Daoy (cell line): ENCODE measurements around the gene KCTD13. TPM values are rescaled to one million over a fixed set of nuclear protein-coding genes. Genes with fewer than 3 reads are reported as not detected.
"Not testable (repeated sequence)": the region's sequence is repeated elsewhere in the genome, so short reads cannot be mapped to it uniquely, and the experiment has no call there.

Experiments
- DNase-seq: peaks from one replicate; pipeline ENCODE4 v3.0.0-alpha.2; 2015; ENCODE audit warnings: low read depth
- total RNA-seq: library from RNA; depleted of rRNA; stranded (reverse); fragments of >200 nt; shearing (Covaris generic); gene quantifications from 2 replicates; pipeline ENCODE4 v1.2.3, GENCODE V29; 2014

Gene KCTD13
- total RNA-seq, 1 experiment from 2014 or later = 9.0 TPM

DNA sequence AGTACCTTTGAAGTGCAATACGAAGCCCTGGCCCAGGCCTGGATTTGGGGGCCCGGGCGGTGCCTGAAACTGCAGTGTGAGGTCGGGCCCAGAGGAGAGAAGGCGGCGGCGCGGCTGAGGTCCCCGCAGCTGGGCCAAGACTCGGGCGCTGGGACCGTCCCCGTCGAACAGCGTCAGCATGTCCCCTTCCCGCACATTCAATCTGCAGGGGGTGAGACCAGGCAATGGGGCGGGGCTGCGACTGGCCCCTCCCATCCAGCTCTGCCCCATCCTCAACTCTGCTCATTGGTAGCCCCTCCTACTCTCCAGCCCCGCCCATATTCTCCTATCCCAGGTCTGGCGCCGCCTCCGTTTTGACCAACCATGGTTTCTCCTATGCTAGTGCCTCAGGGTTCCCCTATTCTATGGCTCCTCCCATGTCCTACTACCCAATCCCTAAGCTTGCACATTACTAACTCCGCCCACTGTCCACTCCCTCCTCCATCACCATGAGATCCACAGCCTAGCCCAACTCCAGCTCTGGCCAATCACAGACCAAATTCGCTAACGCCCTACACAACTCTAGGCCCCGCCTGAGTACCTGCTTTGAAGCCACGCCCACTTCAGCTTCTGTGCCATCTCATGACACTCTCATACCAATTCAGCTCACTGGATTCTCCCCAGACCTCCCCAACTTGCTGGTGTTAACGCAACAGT lies 48.6 kb downstream of the KCTD13 start:
- peak; percentile 44 for DNase-seq

DNA sequence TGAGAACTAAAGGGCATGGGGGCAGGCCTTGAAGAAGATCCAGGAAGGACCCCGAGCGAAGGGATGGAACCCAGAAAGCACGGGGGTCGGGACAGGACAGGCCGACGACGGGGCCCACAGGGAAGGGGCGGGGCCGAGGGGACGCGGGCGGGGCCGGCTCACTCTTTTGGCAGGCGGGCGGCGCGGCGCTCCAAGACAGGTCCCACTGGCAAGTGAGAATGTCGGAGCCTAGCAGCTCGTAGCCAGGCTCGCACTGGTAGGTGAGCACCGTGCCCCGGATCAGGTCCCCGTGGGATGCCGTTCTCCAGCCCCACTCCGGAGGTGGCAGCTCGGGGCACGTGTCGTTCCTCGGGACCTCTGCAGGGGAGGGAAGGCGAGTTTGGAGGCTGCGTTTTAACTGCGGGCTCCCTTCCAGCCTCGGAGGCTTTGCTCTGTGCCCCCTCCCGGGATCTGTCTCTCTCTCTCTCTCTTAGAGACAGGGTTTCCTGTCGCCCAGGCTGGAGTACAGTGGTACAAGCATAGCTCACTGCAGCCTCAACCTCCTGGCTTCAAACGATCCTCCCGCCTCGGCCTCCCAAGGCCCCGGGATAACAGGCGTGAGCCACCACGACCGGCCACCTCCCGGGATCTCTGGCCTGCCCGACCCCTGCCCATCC lies 49.3 kb downstream of the KCTD13 start:
- DNase-seq = no peak

DNA sequence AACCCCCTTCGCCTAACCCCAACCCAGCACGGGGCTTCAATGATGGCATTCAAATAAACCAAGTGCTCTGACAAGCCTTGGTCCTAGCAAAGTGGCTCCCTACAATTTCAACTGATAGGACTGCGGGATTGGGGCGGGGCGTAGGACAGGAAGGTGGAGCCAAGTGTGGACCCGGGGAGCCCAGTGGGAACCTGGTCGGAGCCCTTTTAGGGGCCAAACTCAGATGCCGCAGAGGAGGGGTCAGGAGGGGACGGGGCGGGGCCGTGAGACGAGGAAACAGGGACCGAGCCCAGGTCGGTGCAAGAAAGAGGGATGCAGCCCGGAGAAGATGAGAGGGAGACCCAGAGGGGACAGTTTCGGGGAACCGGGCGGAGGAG lies 49.8 kb downstream of the KCTD13 start:
- no peak for DNase-seq

DNA sequence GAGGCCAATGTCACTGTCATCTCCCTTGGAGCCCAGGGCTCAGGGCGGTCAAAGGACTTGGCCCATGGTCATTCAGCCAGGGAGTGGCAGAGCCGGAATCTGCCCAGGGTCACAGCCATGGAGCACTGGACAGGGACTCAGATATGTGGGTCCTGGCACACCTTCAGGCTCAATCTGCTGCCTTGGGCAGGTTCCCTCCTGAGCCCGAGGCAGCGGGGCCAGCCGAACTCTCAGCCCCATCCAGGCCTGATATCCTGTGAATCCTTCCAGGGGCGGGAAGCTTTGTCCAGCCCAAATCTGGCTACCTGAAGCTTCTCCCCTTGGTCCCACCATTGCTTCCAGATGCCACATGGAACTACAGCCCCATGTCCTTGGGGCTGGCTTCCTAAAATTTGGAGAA lies 50.8 kb downstream of the KCTD13 start:
- DNase-seq = no peak

DNA sequence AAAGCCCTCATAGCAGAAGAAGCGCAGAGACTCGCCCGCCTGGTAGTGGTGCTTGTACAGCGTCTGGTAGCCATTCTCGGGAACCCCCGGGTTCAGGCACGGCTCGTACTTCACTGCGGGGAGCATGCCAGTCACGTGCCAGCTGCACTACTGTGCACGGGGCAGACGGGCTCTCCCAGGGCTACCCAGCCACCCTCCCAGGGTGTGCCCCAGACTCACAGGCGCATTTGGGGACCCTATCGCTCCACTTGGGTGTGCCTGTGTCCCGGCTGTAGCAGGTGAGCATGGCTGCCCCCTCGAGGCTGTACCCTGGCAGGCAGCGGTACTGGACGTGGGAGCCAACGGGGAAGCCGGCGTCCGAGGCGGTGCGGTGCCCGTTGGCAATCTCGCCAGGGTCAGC lies 52.7 kb downstream of the KCTD13 start:
- no peak for DNase-seq

DNA sequence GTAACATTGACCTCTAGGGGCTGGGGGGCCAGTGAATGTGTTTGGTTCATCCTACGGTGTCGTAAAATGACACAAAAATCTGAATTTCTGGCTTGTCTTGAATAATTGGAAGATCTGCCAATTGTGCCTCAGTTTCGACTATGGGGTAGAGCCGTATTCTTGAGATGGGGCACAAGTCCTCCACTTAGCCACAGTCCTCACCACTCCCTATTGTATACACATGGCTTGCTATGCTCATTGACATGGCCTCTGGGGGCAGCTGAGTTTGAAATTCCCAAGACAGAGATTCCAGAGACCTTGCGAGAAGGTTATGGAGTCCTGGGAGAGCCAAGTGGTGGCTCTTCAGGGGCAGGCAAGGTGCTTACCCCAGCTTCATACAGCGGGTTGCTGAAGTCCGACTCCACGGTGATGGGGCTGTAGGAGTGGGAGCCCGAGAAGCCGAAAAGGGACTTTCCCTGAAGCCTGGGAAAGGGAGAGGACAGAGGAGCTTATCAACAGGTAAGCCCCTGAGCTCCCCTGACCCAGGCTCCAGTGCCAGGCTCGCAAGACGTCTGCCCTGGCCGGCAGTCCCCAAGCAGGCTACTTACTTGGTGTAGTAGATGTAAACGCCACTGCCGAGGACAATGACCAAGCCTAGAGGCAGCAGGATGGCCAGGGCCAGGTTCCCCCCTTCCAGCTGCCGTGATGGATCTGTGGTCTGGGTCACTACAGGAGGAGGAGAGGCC lies 54.0 kb downstream of the KCTD13 start:
- no peak for DNase-seq

DNA sequence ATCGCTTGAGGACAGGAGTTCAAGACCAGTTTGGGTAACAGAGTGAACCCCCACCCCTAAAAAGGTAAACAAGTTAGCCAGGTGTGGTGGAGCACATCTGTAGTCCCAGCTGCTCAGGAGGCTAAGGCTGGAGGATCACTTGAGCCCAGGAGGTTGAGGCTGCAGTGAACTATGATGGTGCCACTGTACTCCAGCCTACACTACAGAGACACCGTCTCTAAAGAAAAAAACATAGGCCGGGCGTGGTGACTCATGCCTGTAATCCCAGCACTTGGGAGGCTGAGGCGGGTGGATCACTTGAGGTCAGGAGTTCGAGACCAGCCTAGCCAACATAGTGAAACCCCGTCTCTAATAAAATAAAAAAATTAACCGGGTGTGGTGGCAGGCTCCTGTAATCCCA lies 57.0 kb downstream of the KCTD13 start:
- not testable (repeated sequence) for DNase-seq

DNA sequence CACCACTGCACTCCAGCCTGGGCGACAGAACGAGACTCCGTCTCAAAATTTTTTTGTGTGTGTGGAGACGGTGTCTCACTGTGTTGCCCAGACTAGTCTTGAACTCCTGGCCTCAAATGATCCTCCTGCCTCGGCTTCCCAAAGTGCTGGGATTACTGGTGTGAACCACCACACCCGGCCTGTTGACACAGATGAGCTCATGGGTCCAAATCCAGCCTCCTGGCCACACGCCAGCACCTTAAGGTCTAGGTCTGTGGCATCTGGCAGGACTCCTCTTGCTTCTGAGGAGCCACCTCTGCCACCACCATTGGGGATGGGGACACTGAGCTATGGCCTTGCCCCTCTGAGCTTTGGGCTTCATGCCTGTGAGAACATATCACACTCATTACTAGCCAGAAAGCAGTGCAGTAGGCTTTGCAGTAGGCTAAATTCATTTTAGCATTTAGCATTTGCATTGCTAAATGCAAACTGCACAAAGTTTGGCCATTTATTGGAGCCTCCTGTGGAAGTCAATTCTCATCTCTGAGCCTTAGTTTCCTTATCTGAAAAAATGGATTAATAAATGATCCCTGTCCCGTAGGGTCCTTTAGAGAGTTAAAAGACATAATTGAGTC lies 57.5 kb downstream of the KCTD13 start:
- DNase-seq = peak; percentile 18

DNA sequence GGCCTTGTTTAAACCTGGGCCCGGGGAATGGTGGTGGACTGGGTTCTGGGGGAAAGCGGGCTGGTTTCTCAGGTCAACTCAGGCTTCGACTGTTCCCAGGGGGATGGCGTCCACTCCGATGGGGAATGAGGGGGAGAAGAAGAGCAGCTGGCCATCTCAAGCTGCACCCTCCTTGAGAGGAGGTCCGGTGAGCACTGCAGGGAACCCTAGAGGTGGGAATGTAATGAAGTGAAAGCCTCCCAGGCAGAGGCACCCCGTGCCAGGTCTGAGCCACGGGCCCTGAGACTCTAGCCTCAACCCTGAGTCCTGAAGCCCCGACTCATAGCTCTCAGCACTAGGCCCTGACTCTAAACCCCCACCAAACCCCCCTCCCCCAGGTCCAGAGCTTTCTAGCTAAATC lies 61.8 kb downstream of the KCTD13 start:
- no peak for DNase-seq

DNA sequence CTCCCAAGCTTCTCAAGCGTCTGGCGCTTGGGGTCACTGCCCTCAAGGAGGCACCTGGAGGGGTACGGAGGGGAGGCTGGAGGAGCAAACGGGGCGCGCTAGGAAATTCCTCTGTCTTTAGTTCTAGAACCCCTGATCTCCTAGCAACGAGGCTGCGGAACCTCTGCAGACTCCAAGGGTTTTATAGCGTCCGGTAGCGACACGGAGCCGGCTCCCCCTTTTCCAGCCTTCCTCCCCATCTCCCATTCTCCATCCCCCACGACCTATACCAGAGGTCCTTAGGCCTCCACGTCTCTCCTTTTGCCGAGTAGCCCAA lies 62.4 kb downstream of the KCTD13 start:
- no peak for DNase-seq

DNA sequence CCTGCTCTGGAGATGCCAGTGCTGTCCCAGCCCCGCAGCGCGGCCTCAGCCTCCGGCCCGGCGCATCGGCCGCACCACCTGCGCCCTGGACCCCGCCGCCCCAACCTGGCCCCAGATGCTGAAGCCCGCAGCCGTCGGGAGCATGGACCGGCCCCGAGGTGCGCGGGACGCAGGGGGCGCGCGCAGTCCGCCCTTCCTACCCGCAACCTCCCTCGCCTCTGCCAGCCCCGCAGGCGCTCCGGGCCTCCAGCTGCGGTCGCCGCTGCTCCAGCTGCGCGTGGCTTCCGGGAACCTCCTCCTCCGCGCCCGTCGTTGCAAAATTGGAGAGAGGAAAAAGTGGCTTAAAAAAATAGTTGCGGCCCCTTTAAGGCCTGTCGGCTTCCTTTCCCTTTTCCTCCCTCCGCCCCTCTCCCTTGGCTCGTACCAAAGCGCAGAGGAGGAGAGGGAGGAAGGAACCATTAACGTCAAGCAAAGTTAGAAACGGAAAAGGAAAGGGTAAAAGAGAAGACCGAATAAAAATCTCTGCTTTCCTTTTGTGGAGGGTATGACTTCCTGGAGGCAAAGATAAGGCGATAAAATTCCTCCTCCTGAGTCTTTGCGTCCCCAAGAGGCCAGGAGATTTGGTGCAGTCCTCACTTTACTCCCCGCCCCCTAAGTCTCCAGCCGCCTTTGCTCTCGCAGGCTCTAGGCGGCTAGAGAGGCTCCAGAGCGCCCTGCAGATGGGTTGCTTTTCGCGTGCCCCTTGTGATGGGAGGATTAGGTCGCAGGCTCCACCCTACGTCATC lies 63.0 kb downstream of the KCTD13 start, which contains the start of gene CDIPT:
CDIPT (minus strand) TSS at position 343 of the 785 bp plus-strand sequence. CDS start 369 bp downstream, outside the sequence.
- peak; percentile 94 for DNase-seq

DNA sequence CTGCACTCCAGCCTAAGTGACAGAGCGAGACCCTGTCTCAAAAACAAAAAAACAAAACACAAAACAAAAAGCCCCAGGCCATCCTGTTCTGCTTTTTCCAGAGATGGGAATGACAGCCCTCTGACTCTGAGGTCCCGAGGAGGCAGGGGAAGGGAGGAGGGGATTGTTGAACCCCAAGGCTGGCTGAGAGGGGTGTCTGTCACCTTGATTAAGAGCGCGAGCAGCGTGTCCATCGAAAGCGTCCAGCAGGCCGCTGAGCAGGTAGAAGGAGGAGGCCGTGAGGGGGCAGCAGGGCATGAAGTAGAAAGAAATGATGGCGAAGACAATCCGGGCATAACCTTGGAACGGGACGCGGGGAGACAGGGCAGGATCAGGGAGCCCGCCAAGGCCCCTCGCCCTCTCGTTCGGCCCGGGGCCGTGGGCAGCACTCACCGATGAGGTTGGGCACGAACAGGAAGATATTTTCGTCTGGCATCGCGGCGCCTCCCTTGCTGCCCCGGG lies 63.6 kb downstream of the KCTD13 start:
- DNase-seq = peak; percentile 14

DNA sequence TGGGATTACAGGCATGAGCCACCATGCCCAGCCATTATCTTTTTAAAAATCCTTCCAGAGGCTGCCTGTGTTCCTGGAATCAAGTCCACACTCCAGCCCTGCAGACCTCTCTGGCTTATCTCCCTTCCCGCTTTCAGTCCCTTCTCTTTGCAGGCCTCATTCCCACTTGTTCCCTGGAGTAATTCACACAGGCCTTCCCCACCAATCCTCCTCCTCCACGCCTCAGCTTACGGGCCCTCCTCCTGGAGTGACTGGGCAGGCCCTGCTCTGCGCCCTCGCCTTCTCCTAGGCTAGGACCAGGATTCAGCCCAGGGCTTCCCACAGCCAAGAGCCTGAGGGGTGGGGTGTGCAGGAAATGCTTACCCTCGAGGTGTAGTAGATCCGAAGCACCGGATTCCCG lies 65.8 kb downstream of the KCTD13 start:
- DNase-seq = no peak

DNA sequence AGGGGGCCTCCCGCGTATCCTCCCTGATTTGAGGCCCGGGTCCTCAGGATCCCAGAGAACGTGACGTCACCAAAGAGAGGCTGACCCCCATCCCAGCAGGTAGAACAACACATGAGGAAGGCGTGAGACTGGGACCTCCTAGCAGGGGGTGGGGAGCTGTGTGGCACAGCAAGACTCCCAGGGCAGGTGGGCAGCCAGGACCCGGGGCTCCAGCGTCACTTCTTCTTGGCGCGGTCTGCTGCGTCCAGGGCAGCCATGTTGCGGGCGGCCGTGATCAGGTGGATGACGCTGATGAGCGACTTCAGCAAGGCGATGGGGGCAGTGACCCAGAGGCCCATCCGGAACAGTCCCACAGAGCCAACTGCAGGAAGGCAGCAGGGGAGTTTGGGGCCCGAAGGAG lies 67.1 kb downstream of the KCTD13 start:
- no peak for DNase-seq

DNA sequence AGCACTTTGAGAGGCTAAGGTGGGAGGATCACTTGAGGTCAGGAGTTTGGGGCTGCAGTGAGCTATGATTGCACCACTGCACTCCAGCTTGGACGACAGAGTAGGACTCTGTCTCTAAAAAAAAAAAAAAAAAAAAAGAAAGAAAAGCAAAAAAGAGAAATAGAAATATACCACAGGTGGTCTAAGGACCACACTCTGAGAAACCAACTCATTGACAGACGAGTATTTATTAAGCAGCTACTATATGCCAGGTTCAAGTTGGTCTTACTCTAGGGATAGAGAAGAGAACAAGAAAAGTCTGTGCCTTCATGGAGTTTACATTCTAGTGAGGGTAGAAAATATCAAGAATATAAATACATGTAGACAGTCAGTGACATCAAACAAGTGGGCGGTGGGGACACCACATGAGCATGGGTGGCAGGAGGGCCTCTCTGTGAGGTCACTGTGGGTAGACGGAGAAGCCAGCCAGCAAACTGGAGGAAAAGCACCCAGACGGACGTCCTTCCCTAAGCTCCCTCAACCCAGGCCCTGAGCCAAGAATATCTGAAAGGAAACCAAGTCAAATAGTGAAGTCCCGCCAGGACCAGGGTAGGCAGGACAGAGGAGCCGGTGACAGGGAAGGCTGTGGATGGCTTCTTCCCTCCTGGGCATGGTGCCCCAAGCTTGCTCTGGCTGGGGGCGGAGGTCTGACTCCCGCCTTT lies 67.7 kb downstream of the KCTD13 start:
- DNase-seq = no peak

DNA sequence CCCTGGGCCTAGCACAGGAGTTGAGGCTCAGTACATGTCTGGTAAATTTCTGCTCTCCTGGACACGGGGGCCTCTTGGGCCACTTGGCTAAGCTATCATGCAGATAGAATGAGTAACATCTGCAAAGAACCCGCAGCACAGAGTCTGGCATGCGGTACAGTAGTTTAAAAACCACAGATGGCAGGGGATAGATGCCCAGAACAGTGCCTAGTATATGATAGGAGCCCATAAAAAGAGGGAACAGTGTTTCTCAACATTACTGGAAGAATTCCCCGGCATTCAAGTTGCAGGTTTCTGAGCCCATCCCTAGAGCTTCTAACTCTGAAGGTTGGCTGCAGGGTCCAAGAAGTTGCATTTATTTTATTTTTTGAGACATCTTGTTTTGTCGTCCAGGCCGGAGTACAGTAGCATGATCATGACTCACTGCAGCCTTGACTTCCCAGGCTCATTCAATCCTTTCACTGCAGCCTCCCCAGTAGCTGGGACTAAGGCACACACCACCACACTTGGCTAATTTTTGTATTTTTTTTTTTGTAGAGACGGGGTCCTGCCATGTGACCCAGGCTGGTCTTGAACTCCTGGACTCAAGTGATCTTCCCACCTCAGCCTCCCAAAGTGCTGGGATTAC lies 68.8 kb downstream of the KCTD13 start:
- peak; percentile 17 for DNase-seq
